Peyer's patch (tissue), 4 donors: ENCODE results near the gene FAM240A.

Experiments
- CTCF ChIP-seq, 6 experiments: fragments of 450-650 bp in 4 of 6; fragments of 200-600 bp in 2 of 6; sonication (generic) in 1 of 6; IDR thresholded peaks; one replicate each; pipeline ENCODE4 v1.5.1; 2017 to 2019; ENCODE audit warnings: antibody characterized with exemption in 6 of 6, mild to moderate bottlenecking in 3 of 6, moderate library complexity in 1 of 6
- POLR2A ChIP-seq, 2 donors: fragments of 450-650 bp; IDR thresholded peaks; one replicate each; pipeline ENCODE4 v1.5.1; 2017; ENCODE audit warnings: antibody characterized with exemption in 2 of 2, mild to moderate bottlenecking in 2 of 2, moderate library complexity in 2 of 2

- TF ChIP-seq POLR2A (IDR thresholded peaks at IDR 0.05) = no peak
- TF ChIP-seq CTCF (IDR thresholded peaks at IDR 0.05) = no peak
Measured at GRCh38 chr3:46614431-46614830, 2.1 kb downstream of the FAM240A start.
